B cell (primary cell): ENCODE data around the gene ARMC5. TPM values are rescaled to one million over a fixed set of nuclear protein-coding genes. Genes with fewer than 3 reads are reported as not detected.

Experiments used
- ATAC-seq: fragments of 200-7000 bp; cut with Tn5 transposase; one replicate; pipeline ENCODE4 v1.10.0; 2021; ENCODE audit warnings: low read depth, mild to moderate bottlenecking, moderate number of reproducible peaks, moderate library complexity
- CTCF ChIA-PET: fragments of 350-600 bp; sonication (Branson Sonifier 250); formaldehyde crosslinking; loops from one replicate; lab custom pipeline; 2021; ENCODE audit warnings: antibody characterized with exemption, inconsistent platforms; lab: Charles Lee
- POLR2A ChIA-PET: fragments of 350-600 bp; sonication (Branson Sonifier 250); formaldehyde crosslinking; loops from one replicate; lab custom pipeline; 2021; ENCODE audit warnings: antibody characterized with exemption; lab: Charles Lee
- DNase-seq: peaks from one replicate; pipeline ENCODE4 v3.0.0; 2013
- H2AFZ ChIP-seq: 2 replicates; pipeline ENCODE4 v1.6.1; 2012; ENCODE audit warnings: mild to moderate bottlenecking, low read depth, low read length; ENCODE audit not compliant: insufficient read depth, poor library complexity, severe bottlenecking
- H3K27ac ChIP-seq, 2 donors: 1 replicate in 1 of 2; 2 replicates in 1 of 2; pipeline ENCODE4 v1.5.1; 2012 to 2013; ENCODE audit warnings: low read length in 2 of 2, mild to moderate bottlenecking in 2 of 2, moderate library complexity in 1 of 2
- H3K27me3 ChIP-seq, 4 experiments: fragments of 200-600 bp in 1 of 4; sonication (generic) in 1 of 4; replicated peaks in 1 of 4; 1 replicate in 2 of 4; 2 replicates in 2 of 4; pipeline versions ENCODE4 v1.6.1 to v1.7.0; 2013 to 2016; ENCODE audit warnings: low read length in 3 of 4, mild to moderate bottlenecking in 2 of 4, mixed read lengths in 1 of 4, moderate library complexity in 1 of 4; ENCODE audit not compliant: insufficient read depth in 4 of 4, control insufficient read depth in 3 of 4; ENCODE audit errors: control extremely low read depth in 1 of 4
- H3K36me3 ChIP-seq, 2 experiments: replicated peaks in 1 of 2; 1 replicate in 1 of 2; 2 replicates in 1 of 2; pipeline versions ENCODE4 v1.6.1 to v1.7.1; 2013; ENCODE audit warnings: low read length in 1 of 2; ENCODE audit not compliant: insufficient read depth in 2 of 2, control insufficient read depth in 1 of 2; ENCODE audit errors: control extremely low read depth in 1 of 2, extremely low read depth in 1 of 2
- H3K4me1 ChIP-seq, 2 donors: fragments of 200-600 bp in 1 of 2; sonication (generic) in 1 of 2; 1 replicate in 1 of 2; 2 replicates in 1 of 2; pipeline versions ENCODE4 v1.5.1 to v1.6.1; 2013 to 2017; ENCODE audit warnings: low read length in 2 of 2; ENCODE audit not compliant: control insufficient read depth in 2 of 2, insufficient read depth in 2 of 2
- H3K4me2 ChIP-seq: replicated peaks from 2 replicates; pipeline ENCODE3; 2012; ENCODE audit warnings: mild to moderate bottlenecking, low read depth, low read length; ENCODE audit not compliant: poor library complexity, severe bottlenecking
- H3K4me3 ChIP-seq, 5 experiments: fragments of 200-600 bp in 1 of 5; sonication (generic) in 1 of 5; 1 replicate in 3 of 5; 2 replicates in 2 of 5; pipeline versions ENCODE4 v1.5.1 to v1.7.0; 2011 to 2016; ENCODE audit warnings: low read length in 4 of 5, mild to moderate bottlenecking in 4 of 5, low read depth in 2 of 5, control low read depth in 1 of 5, moderate library complexity in 1 of 5; ENCODE audit not compliant: insufficient read depth in 1 of 5; ENCODE audit errors: control extremely low read depth in 1 of 5, extremely low read depth in 1 of 5
- H3K79me2 ChIP-seq: fragments of 200-600 bp; sonication (generic); one replicate; pipeline ENCODE4 v1.6.0; 2016; ENCODE audit warnings: low read length; ENCODE audit not compliant: control insufficient read depth, insufficient read depth
- H3K9ac ChIP-seq: fragments of 200-600 bp; sonication (generic); 2 replicates; pipeline ENCODE4 v1.6.1; 2017; ENCODE audit warnings: mild to moderate bottlenecking, low read length, moderate library complexity
- H3K9me3 ChIP-seq, 3 donors: one replicate each; pipeline versions ENCODE4 v1.6.1 to v1.7.1; 2013; ENCODE audit warnings: low read length in 2 of 3; ENCODE audit not compliant: control insufficient read depth in 2 of 3, insufficient read depth in 1 of 3; ENCODE audit errors: control extremely low read depth in 1 of 3
- H4K20me1 ChIP-seq: 2 replicates; pipeline ENCODE4 v1.6.0; 2012; ENCODE audit warnings: mild to moderate bottlenecking, low read length; ENCODE audit not compliant: insufficient read depth, control insufficient read depth, poor library complexity, severe bottlenecking
- H3K27ac Mint-ChIP-seq: one replicate; pipeline ENCODE4 v1.8.0; 2021; ENCODE audit warnings: mixed read lengths
- H3K27me3 Mint-ChIP-seq: one replicate; pipeline ENCODE4 v1.8.0; 2021; ENCODE audit warnings: mixed read lengths
- H3K4me1 Mint-ChIP-seq: one replicate; pipeline ENCODE4 v1.8.0; 2021; ENCODE audit warnings: mixed read lengths
- H3K4me3 Mint-ChIP-seq: one replicate; pipeline ENCODE4 v1.8.0; 2021; ENCODE audit warnings: mixed read lengths
- H3K9me3 Mint-ChIP-seq: one replicate; pipeline ENCODE4 v1.8.0; 2022; ENCODE audit warnings: mixed read lengths; ENCODE audit not compliant: insufficient read depth
- EZH2 ChIP-seq: IDR thresholded peaks from 2 replicates; pipeline ENCODE4 v1.6.1; 2012; ENCODE audit warnings: borderline replicate concordance, low read depth, mild to moderate bottlenecking, moderate library complexity, low read length; ENCODE audit not compliant: insufficient read depth, poor library complexity, severe bottlenecking
- intact Hi-C: fragments of 100-400 bp; cut with micrococcal nuclease; formaldehyde crosslinking; loops from one replicate; pipeline ENCODE4 v1.10.0; 2022
- polyA plus RNA-seq: library from polyadenylated mRNA; depleted of rRNA; stranded (reverse); fragments of >200 nt; gene quantifications from 2 replicates; pipeline ENCODE4 v1.2.3, GENCODE V29; 2012
- total RNA-seq, 2 donors: library from RNA; stranded (reverse); fragments of 120-200 nt in 1 of 2; gene quantifications; 1 replicate in 1 of 2; 2 replicates in 1 of 2; pipeline versions ENCODE4 v1.2.3 to v1.2.4, GENCODE V29; 2013 to 2022
- TF ChIP-seq, protein P1 (sequence below): fragments of 200-600 bp; IDR thresholded peaks from one replicate; pipeline ENCODE4 v1.8.0; 2022; ENCODE audit warnings: antibody characterized with exemption, mild to moderate bottlenecking

ARMC5 gene
- total and polyA plus RNA-seq, 2 donors (not counting 1 experiment from before 2014, with no cell fraction given) = 11.7 to 15.4 TPM

- Mint-ChIP-seq H3K4me3 (no peak overlapping the region), H3K4me1 (peaks cover 12% of the 10 kb centered on the region), H3K9me3 (no peaks in the 10 kb centered on the region), H3K27me3 (peaks cover 12% of the 10 kb centered on the region), H3K27ac (no peak overlapping the region)
- Histone ChIP-seq H3K4me2 (no peak overlapping the region), H3K36me3 (no peaks in the 10 kb centered on the region), H3K4me1 (peaks cover 9 to 11% of the 10 kb centered on the region in 2 donors), H3K27ac (no peak overlapping the region), H3K27me3 (no peaks in the 10 kb centered on the region), H2AFZ (no peak overlapping the region), H3K9ac (no peak overlapping the region), H3K79me2 (peaks cover 14% of the 10 kb centered on the region), H3K4me3 (no peak overlapping the region), H3K9me3 (peaks cover 0 to 6% (median 0%) of the 10 kb centered on the region in 3 donors), H4K20me1 (no peaks in the 10 kb centered on the region)
- DNase-seq = no peak
- TF ChIP-seq EZH2 = no peak
- TF ChIP-seq, protein P1, sequence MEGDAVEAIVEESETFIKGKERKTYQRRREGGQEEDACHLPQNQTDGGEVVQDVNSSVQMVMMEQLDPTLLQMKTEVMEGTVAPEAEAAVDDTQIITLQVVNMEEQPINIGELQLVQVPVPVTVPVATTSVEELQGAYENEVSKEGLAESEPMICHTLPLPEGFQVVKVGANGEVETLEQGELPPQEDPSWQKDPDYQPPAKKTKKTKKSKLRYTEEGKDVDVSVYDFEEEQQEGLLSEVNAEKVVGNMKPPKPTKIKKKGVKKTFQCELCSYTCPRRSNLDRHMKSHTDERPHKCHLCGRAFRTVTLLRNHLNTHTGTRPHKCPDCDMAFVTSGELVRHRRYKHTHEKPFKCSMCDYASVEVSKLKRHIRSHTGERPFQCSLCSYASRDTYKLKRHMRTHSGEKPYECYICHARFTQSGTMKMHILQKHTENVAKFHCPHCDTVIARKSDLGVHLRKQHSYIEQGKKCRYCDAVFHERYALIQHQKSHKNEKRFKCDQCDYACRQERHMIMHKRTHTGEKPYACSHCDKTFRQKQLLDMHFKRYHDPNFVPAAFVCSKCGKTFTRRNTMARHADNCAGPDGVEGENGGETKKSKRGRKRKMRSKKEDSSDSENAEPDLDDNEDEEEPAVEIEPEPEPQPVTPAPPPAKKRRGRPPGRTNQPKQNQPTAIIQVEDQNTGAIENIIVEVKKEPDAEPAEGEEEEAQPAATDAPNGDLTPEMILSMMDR = no peak
- POLR2A ChIA-PET = no interaction called here
- CTCF ChIA-PET = no interaction called here
- intact Hi-C loops = no loop called here
- ATAC-seq = no peak
These were observed 54.6 kb downstream of the ARMC5 start for GRCh38 chr16:31513884-31514283.

Other genes with a start within 250 kb of the ARMC5 start
- 0.02 and 0.05 TPM in 2 replicates for gene TRIM72, start 245.4 kb upstream of the ARMC5 start, total RNA-seq
- 0.03 and 0.09 TPM in 2 replicates for gene TRIM72, start 245.4 kb upstream of the ARMC5 start, polyA plus RNA-seq
- not detected in 2 replicates for gene PYDC1, start 242.4 kb upstream of the ARMC5 start, total RNA-seq
- gene PYDC1, start 242.4 kb upstream of the ARMC5 start, polyA plus RNA-seq = not detected in 2 replicates
- 28.4 and 34.3 TPM in 2 replicates for gene ITGAM, start 199.5 kb upstream of the ARMC5 start, total RNA-seq
- 32.9 and 66.3 TPM in 2 replicates for gene ITGAM, start 199.5 kb upstream of the ARMC5 start, polyA plus RNA-seq
- 48.0 and 51.7 TPM in 2 replicates for gene ITGAX, start 104.3 kb upstream of the ARMC5 start, total RNA-seq
- gene ITGAX, start 104.3 kb upstream of the ARMC5 start, polyA plus RNA-seq = 39.2 and 78.8 TPM in 2 replicates
- gene ITGAD, start 66.2 kb upstream of the ARMC5 start, total RNA-seq = not detected in 2 replicates
- 0.10 and 0.19 TPM in 2 replicates for gene ITGAD, start 66.2 kb upstream of the ARMC5 start, polyA plus RNA-seq
- not detected in 2 replicates for gene COX6A2, start 31.1 kb upstream of the ARMC5 start, total RNA-seq
- not detected in 2 replicates for gene COX6A2, start 31.1 kb upstream of the ARMC5 start, polyA plus RNA-seq
- gene ZNF843, start 16.7 kb upstream of the ARMC5 start, total RNA-seq = 0.15 and 0.56 TPM in 2 replicates
- gene ZNF843, start 16.7 kb upstream of the ARMC5 start, polyA plus RNA-seq = 0.03 and 0.06 TPM in 2 replicates
- gene TGFB1I1, start 12.7 kb downstream of the ARMC5 start, total RNA-seq = 1.6 and 4.0 TPM in 2 replicates
- gene TGFB1I1, start 12.7 kb downstream of the ARMC5 start, polyA plus RNA-seq = 0.16 and 1.4 TPM in 2 replicates
- gene SLC5A2, start 23.6 kb downstream of the ARMC5 start, total RNA-seq = 0.63 and 0.67 TPM in 2 replicates
- gene SLC5A2, start 23.6 kb downstream of the ARMC5 start, polyA plus RNA-seq = 0.43 and 0.69 TPM in 2 replicates
- gene RUSF1, start 48.9 kb downstream of the ARMC5 start, total RNA-seq = 98.8 and 103 TPM in 2 replicates
- 132 and 133 TPM in 2 replicates for gene RUSF1, start 48.9 kb downstream of the ARMC5 start, polyA plus RNA-seq
- gene AHSP, start 68.4 kb downstream of the ARMC5 start, total RNA-seq = not detected in 2 replicates
- gene AHSP, start 68.4 kb downstream of the ARMC5 start, polyA plus RNA-seq = not detected in 2 replicates